GM10266 (cell line): ENCODE measurements around the gene LASP1.
A peak's percentile ranks its signal among the peaks of the same experiment; 100 is the strongest.

Experiments used
- DNase-seq: peaks from one replicate; pipeline ENCODE4 v3.0.0; 2012; ENCODE audit errors: extremely low spot score
- TF ChIP-seq, protein P1 (sequence below): IDR thresholded peaks from 2 replicates; pipeline ENCODE4 v1.5.1; 2012; ENCODE audit warnings: mild to moderate bottlenecking, low read depth; ENCODE audit not compliant: control insufficient read depth, insufficient read depth; ENCODE audit errors: missing control alignments

Gene LASP1

DNA sequence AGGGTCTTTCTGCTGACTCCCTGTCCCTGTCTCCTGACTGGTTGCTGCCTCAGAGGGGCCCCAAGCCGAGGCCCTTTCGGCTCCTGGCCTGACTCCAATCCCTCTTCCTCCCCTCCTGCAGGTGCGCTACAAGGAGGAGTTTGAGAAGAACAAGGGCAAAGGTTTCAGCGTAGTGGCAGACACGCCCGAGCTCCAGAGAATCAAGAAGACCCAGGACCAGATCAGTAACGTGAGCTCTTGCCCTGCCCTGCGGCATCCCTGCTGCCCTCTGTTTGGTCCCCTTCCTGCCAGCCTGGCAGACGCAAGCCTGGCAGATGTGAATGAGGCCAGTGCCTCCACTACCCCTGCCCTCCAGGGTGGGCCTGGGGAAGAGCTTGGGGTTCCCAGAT lies 28.4 kb downstream of the LASP1 start:
- no peak for DNase-seq
- TF ChIP-seq, protein P1, sequence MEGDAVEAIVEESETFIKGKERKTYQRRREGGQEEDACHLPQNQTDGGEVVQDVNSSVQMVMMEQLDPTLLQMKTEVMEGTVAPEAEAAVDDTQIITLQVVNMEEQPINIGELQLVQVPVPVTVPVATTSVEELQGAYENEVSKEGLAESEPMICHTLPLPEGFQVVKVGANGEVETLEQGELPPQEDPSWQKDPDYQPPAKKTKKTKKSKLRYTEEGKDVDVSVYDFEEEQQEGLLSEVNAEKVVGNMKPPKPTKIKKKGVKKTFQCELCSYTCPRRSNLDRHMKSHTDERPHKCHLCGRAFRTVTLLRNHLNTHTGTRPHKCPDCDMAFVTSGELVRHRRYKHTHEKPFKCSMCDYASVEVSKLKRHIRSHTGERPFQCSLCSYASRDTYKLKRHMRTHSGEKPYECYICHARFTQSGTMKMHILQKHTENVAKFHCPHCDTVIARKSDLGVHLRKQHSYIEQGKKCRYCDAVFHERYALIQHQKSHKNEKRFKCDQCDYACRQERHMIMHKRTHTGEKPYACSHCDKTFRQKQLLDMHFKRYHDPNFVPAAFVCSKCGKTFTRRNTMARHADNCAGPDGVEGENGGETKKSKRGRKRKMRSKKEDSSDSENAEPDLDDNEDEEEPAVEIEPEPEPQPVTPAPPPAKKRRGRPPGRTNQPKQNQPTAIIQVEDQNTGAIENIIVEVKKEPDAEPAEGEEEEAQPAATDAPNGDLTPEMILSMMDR: no peak

DNA sequence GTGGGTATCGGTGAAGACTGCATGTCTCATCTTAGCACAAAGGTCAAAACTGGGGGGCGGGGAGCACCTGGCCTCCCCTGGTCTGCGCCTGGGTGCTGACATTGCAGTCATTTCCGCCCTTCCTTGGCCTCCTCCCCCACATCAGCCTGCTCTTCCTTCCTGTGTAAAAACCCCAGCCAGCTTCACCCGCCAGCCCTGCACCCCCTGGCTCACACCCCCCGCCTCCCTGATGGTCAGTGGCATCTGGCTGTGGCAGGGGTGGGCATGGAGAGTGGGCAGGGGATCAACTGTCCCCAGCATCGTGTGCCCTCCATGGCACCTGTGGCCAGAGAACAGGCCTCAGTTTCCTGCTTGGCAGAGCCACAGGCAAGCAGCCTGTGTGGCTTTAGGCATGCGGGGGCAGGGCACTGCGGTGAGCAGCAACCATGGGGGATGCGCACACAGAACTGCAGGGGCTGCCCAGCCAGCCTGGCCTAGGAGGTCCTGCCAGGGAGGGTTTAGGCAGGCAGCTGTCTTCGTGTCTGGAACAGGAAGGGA lies 29.0 kb downstream of the LASP1 start:
- peak; percentile 85 for DNase-seq

DNA sequence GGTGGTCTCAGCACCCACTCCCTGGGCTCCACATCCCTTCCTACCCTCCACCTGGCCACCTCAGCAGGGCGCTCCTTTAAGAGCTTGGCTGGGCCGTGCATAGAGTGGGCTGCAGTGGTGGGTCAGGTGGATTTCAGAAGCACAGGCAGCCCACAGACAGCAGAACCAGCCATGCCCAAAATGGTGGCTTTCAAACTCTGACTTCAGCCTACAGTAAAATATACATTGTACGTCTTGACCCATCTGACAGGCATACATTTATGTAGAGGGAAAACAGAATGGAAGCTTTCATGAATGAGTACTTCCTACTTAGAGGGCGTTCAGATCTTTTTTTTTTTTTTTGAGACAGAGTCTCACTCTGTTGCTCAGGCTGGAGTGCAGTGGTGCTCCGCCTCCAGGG lies 29.6 kb downstream of the LASP1 start:
- TF ChIP-seq, protein P1: no peak
- no peak for DNase-seq

More for the DNA sequence above, 29.0 kb downstream of the LASP1 start:
- TF ChIP-seq, protein P1: no peak

DNA sequence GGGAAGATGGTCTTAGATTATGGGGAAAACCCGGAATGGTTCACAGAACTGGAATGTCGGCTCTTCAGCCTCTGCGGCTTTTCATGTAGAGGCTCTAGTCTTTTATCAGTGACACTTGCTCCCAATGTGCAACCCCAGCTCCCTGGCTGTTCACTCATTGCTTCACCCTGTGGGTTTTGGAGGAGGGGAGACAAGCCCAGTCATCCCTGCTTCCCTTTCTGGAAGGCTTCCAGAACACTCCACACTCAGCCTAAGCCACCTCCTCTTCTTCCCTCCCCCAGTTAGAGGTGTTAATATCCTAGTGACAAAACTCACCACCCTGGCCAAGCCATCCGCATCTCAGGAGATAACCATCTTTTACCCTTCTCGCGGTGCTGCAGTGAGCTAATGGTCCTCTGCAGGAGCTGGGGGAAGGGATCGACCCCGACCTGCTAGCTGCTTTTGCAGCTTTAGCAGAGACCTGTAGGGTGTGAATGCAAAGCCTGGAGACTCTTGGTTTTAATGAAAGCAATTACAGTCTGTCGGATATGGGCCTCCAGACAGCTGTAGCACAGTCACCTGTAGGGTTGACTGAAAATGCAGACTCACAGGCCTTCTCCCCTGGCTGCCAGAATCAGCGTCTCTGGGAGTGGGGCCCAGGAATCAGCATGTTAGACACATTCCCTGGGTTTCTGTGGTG lies 31.3 kb downstream of the LASP1 start:
- TF ChIP-seq, protein P1: no peak
- no peak for DNase-seq

DNA sequence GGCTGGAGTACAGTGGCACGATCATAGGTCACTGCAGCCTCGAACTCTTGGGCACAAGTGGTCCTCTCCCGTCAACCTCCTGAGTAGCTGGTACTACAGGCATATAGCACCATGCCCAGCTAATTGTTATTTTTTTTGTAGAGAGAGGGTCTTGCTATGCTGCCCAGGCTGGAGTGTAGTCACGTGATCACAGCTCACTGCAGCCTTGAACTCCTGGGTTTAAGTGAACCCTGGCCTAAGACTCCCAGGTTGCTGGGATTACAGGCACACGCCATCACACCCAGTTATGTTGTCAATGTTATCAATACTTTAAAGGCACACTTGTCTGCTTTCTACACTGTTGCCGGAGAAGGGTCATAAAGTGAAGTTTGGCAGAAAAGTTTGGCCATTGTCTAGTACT lies 33.5 kb downstream of the LASP1 start:
- TF ChIP-seq, protein P1: no peak
- DNase-seq: no peak

DNA sequence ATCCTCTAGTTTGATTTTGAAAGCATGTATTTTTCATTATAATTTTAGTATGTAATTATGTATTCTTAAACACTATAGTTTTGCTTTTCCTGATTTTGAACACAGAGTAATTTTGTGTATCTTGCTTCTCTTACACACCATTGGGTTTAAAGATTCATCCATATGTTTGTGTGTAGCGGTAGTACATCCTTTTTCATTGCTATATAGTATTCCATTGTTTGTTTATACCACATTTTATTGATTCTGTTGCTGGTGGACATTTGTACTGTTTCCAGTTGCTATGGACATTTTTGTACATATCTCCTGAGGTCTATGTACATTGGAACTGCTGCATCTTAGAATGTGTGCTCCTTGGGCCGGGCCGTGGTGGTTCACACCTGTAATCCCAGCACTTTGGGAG lies 35.0 kb downstream of the LASP1 start:
- TF ChIP-seq, protein P1: no peak
- no peak for DNase-seq

DNA sequence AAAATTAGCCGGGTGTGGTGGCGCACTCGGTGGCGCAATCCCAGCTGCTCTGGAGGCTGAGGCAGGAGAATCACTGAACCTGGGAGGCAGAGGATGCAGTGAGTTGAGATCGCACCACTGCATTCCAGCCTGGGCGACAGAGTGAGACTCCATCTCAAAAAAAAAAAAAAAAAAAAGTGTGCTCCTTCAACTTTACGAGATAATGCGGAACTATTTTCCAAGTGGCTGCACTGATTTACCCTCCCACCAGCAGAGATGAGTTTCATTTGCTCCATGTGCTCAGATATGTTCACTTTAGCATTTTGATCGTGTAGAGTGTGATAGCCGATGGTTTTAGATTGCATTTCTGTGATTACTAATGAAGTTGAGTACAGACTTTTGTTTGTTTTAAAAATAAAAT lies 35.5 kb downstream of the LASP1 start:
- TF ChIP-seq, protein P1: no peak
- DNase-seq: no peak
